Tibial nerve (tissue), 3 donors: ENCODE measurements around the gene MTHFD1.

ENCODE experiments used
- CTCF ChIP-seq, 5 experiments: fragments of 200-600 bp in 3 of 5; fragments of 450-650 bp in 2 of 5; sonication (generic) in 3 of 5; IDR thresholded peaks; one replicate each; pipeline ENCODE4 v1.5.1; 2016 to 2019; ENCODE audit warnings: antibody characterized with exemption in 5 of 5, mild to moderate bottlenecking in 3 of 5, moderate library complexity in 2 of 5
- POLR2A ChIP-seq, 2 donors: fragments of 450-650 bp; IDR thresholded peaks; one replicate each; pipeline ENCODE4 v1.6.1; 2017; ENCODE audit warnings: antibody characterized with exemption in 2 of 2, mild to moderate bottlenecking in 2 of 2, moderate library complexity in 2 of 2

GRCh38 chr14:64416348-64416932, 28.3 kb downstream of the MTHFD1 start:
- TF ChIP-seq CTCF (IDR thresholded peaks at IDR 0.05) (no peak), POLR2A (IDR thresholded peaks at IDR 0.05) (no peak)
